HepG2 (cell line): Measurements from ENCODE around the gene HCFC1R1. TPM values are rescaled to one million over a fixed set of nuclear protein-coding genes. Genes with fewer than 3 reads are reported as not detected.

Experiments
- ADNP ChIP-seq: sonication (generic); formaldehyde crosslinking; IDR thresholded peaks from 2 replicates; pipeline ENCODE4 v1.4.0; 2020; ENCODE audit warnings: missing genetic modification reagents
- ATF1 ChIP-seq: IDR thresholded peaks from 2 replicates; pipeline ENCODE4 v1.6.1; 2016; ENCODE audit warnings: mild to moderate bottlenecking, control low read depth
- E2F1 ChIP-seq: sonication (generic); formaldehyde crosslinking; IDR thresholded peaks from 2 replicates; pipeline ENCODE4 v1.5.0; 2020; ENCODE audit warnings: missing genetic modification reagents
- HDAC1 ChIP-seq: sonication (generic); formaldehyde crosslinking; IDR thresholded peaks from 2 replicates; pipeline ENCODE4 v1.5.1; 2020; ENCODE audit warnings: mild to moderate bottlenecking, missing genetic modification reagents
- KLF11 ChIP-seq: IDR thresholded peaks from 2 replicates; pipeline ENCODE4 v1.6.1; 2016; ENCODE audit warnings: missing compliant biosample characterization
- KLF6 ChIP-seq: IDR thresholded peaks from 2 replicates; pipeline ENCODE4 v1.8.0; 2016; ENCODE audit warnings: missing biosample characterization, missing genetic modification reagents
- MAZ ChIP-seq, 2 experiments: sonication (generic) in 1 of 2; formaldehyde crosslinking in 1 of 2; IDR thresholded peaks; 2 replicates each; pipeline versions ENCODE4 v1.5.0 to v1.6.1; 2012 to 2020; ENCODE audit warnings: low read depth in 2 of 2, mild to moderate bottlenecking in 2 of 2, borderline replicate concordance in 1 of 2, improper control_type of control experiment in 1 of 2, low read length in 1 of 2, missing genetic modification reagents in 1 of 2, moderate library complexity in 1 of 2
- MIXL1 ChIP-seq: IDR thresholded peaks from 2 replicates; pipeline ENCODE4 v1.6.1; 2016
- NFRKB ChIP-seq: fragments of 450-650 bp; IDR thresholded peaks from 2 replicates; pipeline ENCODE4 v1.6.1; 2017
- PITX1 ChIP-seq: sonication (generic); formaldehyde crosslinking; IDR thresholded peaks from 2 replicates; pipeline ENCODE4 v1.5.1; 2020; ENCODE audit warnings: mild to moderate bottlenecking, missing genetic modification reagents
- RBM39 ChIP-seq: fragments of 200-400 bp; formaldehyde crosslinking; IDR thresholded peaks from one replicate; pipeline ENCODE4 v1.6.1; 2018; ENCODE audit warnings: antibody characterized with exemption, mild to moderate bottlenecking, low read depth, low read length; ENCODE audit not compliant: poor library complexity, severe bottlenecking
- RFX5 ChIP-seq: IDR thresholded peaks from 2 replicates; pipeline ENCODE4 v1.6.1; 2011; ENCODE audit warnings: low read depth, low read length, improper control_type of control experiment
- SKI ChIP-seq: fragments of 450-650 bp; IDR thresholded peaks from one replicate; pipeline ENCODE4 v1.6.1; 2018; ENCODE audit warnings: mild to moderate bottlenecking; ENCODE audit not compliant: partially characterized antibody
- SNRNP70 ChIP-seq: fragments of 200-400 bp; formaldehyde crosslinking; IDR thresholded peaks from 2 replicates; pipeline ENCODE4 v1.6.1; 2017; ENCODE audit warnings: mild to moderate bottlenecking, low read depth, low read length, moderate library complexity
- SP2 ChIP-seq: sonication (generic); formaldehyde crosslinking; IDR thresholded peaks from 2 replicates; pipeline ENCODE4 v1.5.1; 2020; ENCODE audit warnings: mild to moderate bottlenecking, missing genetic modification reagents
- TAF1 ChIP-seq: sonication (generic); formaldehyde crosslinking; IDR thresholded peaks from 2 replicates; pipeline ENCODE4 v1.4.0; 2020; ENCODE audit warnings: missing genetic modification reagents
- ZNF101 ChIP-seq: sonication (generic); formaldehyde crosslinking; IDR thresholded peaks from 2 replicates; pipeline ENCODE4 v1.4.0; 2020; ENCODE audit warnings: mild to moderate bottlenecking, low read depth, missing genetic modification reagents, borderline replicate concordance
- ZNF12 ChIP-seq: sonication (generic); formaldehyde crosslinking; IDR thresholded peaks from 2 replicates; pipeline ENCODE4 v1.5.0; 2020; ENCODE audit warnings: missing genetic modification reagents
- ZNF256 ChIP-seq: sonication (generic); formaldehyde crosslinking; conservative IDR thresholded peaks from 2 replicates; pipeline ENCODE4 v1.4.0; 2020; ENCODE audit warnings: missing genetic modification reagents
- ZNF331 ChIP-seq: sonication (generic); formaldehyde crosslinking; IDR thresholded peaks from 2 replicates; pipeline ENCODE4 v1.4.0; 2020; ENCODE audit warnings: missing genetic modification reagents
- ZNF382 ChIP-seq: sonication (generic); formaldehyde crosslinking; IDR thresholded peaks from 2 replicates; pipeline ENCODE4 v1.5.0; 2020; ENCODE audit warnings: missing genetic modification reagents, mild to moderate bottlenecking, borderline replicate concordance
- ZNF550 ChIP-seq: sonication (generic); formaldehyde crosslinking; IDR thresholded peaks from 2 replicates; pipeline ENCODE4 v1.4.0; 2020; ENCODE audit warnings: mild to moderate bottlenecking, missing genetic modification reagents, borderline replicate concordance
- ZNF761 ChIP-seq: sonication (generic); formaldehyde crosslinking; conservative IDR thresholded peaks from 2 replicates; pipeline ENCODE4 v1.4.0; 2020; ENCODE audit warnings: mild to moderate bottlenecking, missing genetic modification reagents
- ZNF850 ChIP-seq: sonication (generic); formaldehyde crosslinking; conservative IDR thresholded peaks from 2 replicates; pipeline ENCODE4 v1.9.0; 2021; ENCODE audit warnings: mild to moderate bottlenecking, missing genetic modification reagents
- ZSCAN30 ChIP-seq: sonication (generic); formaldehyde crosslinking; IDR thresholded peaks from 2 replicates; pipeline ENCODE4 v1.5.0; 2020; ENCODE audit warnings: mild to moderate bottlenecking, missing genetic modification reagents
- polyA plus RNA-seq, 8 experiments: library from polyadenylated mRNA; depleted of rRNA in 3 of 8; stranded (reverse) in 7 of 8; unstranded in 1 of 8; fragments of >200 nt; fragmentation: Illumina TruSeq in 4 of 8; extraction: Trizol in 4 of 8; gene quantifications; 2 replicates each; pipeline versions ENCODE4 v1.2.1 to v1.2.3, GENCODE V29; 2011 to 2016; ENCODE audit warnings: low read depth in 4 of 8, missing spikeins in 1 of 8, mixed read lengths in 1 of 8; ENCODE audit not compliant: insufficient read depth in 1 of 8
- total RNA-seq, 5 experiments: library from RNA; depleted of rRNA; stranded (reverse); fragments of >200 nt; fragmentation: Illumina TruSeq; extraction: Trizol; gene quantifications; 2 replicates each; pipeline ENCODE4 v1.2.3, GENCODE V29; 2016; ENCODE audit warnings: low read depth in 1 of 5
- TF ChIP-seq, protein P1 (sequence below): sonication (generic); formaldehyde crosslinking; conservative IDR thresholded peaks from 2 replicates; pipeline ENCODE4 v1.4.0; 2020; ENCODE audit warnings: mild to moderate bottlenecking, missing genetic modification reagents, moderate library complexity

Gene HCFC1R1
- total and polyA plus RNA-seq, 2 of the 13 experiments (the other 11 are each of a cell fraction or from before 2014, with no cell fraction given): 13.8 to 16.1 TPM

GRCh38 chr16:3020604-3021448, 2.9 kb downstream of the HCFC1R1 start (continued):
- TF ChIP-seq ZNF850 (CRISPR knock-in tag) (0 out of 2 replicates have a peak, but pooled peaks have one; percentile 57), ZNF382 (CRISPR knock-in tag) (no peak), PITX1 (peak; percentile 16; the same call in 1 of the 2 replicates), RBM39 (peak; percentile 21), TAF1 (CRISPR knock-in tag) (peak; percentile 19; the same call in 1 of the 2 replicates), ZNF256 (CRISPR knock-in tag) (no peak), RFX5 (no peak), SKI (peak; percentile 54), ZSCAN30 (CRISPR knock-in tag) (no peak), ZNF761 (0 out of 2 replicates have a peak, but pooled peaks have one; percentile 85), SP2 (CRISPR knock-in tag) (no peak; the same call in none of the 2 replicates), ZNF331 (CRISPR knock-in tag) (no peak), MIXL1 (peak; percentile 25; the same call in 1 of the 2 replicates), KLF11 (CRISPR knock-in tag) (no peak; the same call in 1 of the 2 replicates), KLF6 (CRISPR knock-in tag) (no peak), E2F1 (CRISPR knock-in tag) (0 out of 2 replicates have a peak, but pooled peaks have one; percentile 20), MAZ (IDR thresholded peaks at IDR 0.05; ENCODE audit: borderline replicate concordance, low read depth, low read length) (peak; percentile 83), MAZ (CRISPR knock-in tag; IDR thresholded peaks at IDR 0.05; ENCODE audit: low read depth) (peak; percentile 68; the same call in 1 of the 2 replicates), ZNF550 (no peak), HDAC1 (CRISPR knock-in tag) (peak; percentile 79), NFRKB (no peak), ZNF12 (CRISPR knock-in tag) (no peak), SNRNP70 (no peak), ATF1 (no peak), ADNP (CRISPR knock-in tag) (no peak), ZNF101 (CRISPR knock-in tag) (no peak)
- TF ChIP-seq, protein P1, sequence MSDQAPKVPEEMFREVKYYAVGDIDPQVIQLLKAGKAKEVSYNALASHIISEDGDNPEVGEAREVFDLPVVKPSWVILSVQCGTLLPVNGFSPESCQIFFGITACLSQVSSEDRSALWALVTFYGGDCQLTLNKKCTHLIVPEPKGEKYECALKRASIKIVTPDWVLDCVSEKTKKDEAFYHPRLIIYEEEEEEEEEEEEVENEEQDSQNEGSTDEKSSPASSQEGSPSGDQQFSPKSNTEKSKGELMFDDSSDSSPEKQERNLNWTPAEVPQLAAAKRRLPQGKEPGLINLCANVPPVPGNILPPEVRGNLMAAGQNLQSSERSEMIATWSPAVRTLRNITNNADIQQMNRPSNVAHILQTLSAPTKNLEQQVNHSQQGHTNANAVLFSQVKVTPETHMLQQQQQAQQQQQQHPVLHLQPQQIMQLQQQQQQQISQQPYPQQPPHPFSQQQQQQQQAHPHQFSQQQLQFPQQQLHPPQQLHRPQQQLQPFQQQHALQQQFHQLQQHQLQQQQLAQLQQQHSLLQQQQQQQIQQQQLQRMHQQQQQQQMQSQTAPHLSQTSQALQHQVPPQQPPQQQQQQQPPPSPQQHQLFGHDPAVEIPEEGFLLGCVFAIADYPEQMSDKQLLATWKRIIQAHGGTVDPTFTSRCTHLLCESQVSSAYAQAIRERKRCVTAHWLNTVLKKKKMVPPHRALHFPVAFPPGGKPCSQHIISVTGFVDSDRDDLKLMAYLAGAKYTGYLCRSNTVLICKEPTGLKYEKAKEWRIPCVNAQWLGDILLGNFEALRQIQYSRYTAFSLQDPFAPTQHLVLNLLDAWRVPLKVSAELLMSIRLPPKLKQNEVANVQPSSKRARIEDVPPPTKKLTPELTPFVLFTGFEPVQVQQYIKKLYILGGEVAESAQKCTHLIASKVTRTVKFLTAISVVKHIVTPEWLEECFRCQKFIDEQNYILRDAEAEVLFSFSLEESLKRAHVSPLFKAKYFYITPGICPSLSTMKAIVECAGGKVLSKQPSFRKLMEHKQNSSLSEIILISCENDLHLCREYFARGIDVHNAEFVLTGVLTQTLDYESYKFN (CRISPR knock-in tag): peak; percentile 84
